ENCODE results near the gene NEURL1B.
"Not testable (repeated sequence)": the region's sequence is repeated elsewhere in the genome, so short reads cannot be mapped to it uniquely, and the experiment has no call there.

The NEURL1B gene, protein sequence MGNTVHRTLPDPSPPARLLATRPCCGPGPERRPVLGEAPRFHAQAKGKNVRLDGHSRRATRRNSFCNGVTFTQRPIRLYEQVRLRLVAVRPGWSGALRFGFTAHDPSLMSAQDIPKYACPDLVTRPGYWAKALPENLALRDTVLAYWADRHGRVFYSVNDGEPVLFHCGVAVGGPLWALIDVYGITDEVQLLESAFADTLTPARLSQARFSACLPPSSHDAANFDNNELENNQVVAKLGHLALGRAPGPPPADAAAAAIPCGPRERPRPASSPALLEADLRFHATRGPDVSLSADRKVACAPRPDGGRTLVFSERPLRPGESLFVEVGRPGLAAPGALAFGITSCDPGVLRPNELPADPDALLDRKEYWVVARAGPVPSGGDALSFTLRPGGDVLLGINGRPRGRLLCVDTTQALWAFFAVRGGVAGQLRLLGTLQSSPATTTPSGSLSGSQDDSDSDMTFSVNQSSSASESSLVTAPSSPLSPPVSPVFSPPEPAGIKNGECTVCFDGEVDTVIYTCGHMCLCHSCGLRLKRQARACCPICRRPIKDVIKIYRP

DNA sequence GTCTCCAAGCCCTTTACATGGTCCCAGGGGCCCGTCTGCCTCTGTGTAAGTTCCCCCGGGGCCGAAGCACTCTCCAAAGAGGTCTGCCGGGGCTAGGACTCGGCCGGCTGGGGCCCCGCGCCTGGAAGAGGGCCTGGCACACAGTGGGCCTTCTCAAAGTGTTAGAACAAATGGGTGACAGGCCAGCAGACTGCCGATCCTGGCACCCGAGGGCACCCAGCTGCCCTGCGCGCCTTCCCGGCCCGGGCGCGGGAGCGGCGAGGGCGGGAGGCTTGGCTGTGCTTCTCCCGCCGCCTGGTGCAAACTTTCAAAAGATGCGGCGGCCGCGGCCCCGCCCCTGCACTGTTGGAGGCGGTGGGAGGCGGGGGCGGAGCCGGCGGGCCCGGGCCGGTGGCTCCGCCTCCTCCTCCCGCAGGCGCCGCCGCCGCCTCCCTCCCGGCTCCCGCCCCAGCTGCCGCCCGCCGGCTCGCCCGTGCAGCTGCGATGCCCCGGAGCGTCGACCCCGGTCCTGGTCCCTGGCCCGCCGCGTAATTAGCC lies at the start of gene NEURL1B:
TSS of gene NEURL1B (plus strand) at position 442 of the 537 bp plus-strand sequence. CDS start 144 bp downstream, outside the sequence.
- DNase-seq = peak; percentile 72

DNA sequence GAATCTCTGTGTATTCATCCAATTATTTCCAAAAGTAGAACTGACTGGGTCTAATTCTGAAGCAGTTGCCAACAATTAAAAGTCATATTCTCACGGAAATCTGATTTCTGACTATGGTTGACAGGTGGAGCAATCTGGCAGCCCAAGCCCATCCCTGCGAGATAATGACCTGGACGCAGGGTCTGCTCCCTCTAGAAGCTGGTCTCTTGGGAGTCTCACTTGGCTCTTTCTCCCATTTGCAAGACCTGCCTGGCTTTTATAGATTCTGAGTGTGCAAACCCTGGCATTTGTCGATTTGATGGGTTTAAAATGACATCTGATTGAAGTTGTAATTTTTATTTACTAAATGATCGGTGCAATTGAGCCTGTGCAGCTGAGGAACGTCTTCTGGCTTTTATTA lies 49.4 kb upstream of the NEURL1B start:
- no peak for DNase-seq

- DNase-seq = no peak
Observed at GRCh38 chr5:172592881-172593280, 48.2 kb upstream of the NEURL1B start.

DNA sequence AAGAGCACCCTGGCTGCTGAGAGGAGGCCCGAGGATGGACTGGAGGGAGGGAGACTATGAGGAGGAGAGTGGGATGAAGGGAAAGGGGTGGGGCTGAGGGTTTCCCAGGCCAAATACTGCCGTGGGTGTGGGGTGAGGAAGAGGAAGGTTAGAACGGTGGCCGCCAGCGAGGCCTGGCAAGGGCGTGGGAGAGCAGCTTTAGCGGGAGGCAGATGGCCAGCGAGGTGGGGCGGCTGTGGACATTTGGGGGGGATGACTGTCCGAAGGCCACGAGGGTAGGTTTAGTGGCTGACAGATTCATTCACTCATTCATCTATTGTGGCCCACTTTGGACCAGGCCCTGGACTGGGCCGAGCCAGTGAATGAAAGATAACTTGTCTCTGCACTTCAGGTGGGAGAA lies 47.8 kb upstream of the NEURL1B start:
- no peak for DNase-seq

- no peak for DNase-seq
Observed at GRCh38 chr5:172593721-172594235, 47.3 kb upstream of the NEURL1B start.

DNA sequence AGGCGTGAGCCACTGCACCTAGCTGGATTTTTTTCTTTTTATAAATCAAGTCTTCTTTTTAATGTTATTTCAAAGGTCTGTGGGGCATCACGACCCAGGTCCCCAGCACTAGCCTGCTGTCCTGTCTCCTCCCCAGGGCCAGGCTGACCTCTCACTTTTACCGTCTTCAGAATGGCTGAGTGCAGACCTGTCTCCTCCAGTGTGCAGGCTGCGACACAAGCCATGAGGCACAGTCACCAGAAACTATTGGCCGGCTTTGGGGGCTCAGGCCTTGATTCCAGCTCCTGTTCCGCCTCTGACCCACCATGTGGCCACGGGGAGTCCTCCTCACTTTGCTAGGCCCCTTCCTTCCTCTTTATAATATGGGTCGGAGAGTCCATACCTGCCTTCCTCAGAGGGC lies 46.6 kb upstream of the NEURL1B start:
- DNase-seq = no peak

- DNase-seq = no peak
Observed at GRCh38 chr5:172594867-172595466, 46.1 kb upstream of the NEURL1B start.

- no peak for DNase-seq
Observed at GRCh38 chr5:172595596-172596455, 45.2 kb upstream of the NEURL1B start.

- no peak for DNase-seq
Observed at GRCh38 chr5:172596638-172597231, 44.3 kb upstream of the NEURL1B start.

- no peak for DNase-seq
Observed at GRCh38 chr5:172597755-172598155, 43.3 kb upstream of the NEURL1B start.

GRCh38 chr5:172598251-172599203 lies 42.5 kb upstream of the NEURL1B start:
- DNase-seq = no peak

GRCh38 chr5:172599204-172599567 lies 41.9 kb upstream of the NEURL1B start:
- no peak for DNase-seq

DNA sequence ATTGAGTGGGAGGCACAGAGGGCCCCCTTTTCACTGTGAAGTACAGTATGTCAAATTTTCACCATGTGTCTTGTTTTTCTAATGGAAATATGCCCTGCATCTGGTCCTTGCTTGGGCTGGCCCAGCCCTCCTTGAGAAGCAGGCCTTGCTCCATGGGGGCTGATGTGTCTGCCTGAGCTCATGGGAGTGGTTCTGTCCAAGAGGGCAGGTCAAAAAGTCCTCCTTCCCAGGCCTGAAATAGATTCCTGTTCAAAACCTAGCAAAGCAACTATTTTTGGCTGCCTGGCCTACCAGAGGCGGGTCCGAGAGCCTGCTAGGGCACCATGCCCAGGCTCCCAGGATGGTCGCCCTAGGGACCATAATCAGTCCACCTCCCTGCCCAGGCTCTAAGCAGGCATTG lies 40.5 kb upstream of the NEURL1B start:
- no peak for DNase-seq

DNA sequence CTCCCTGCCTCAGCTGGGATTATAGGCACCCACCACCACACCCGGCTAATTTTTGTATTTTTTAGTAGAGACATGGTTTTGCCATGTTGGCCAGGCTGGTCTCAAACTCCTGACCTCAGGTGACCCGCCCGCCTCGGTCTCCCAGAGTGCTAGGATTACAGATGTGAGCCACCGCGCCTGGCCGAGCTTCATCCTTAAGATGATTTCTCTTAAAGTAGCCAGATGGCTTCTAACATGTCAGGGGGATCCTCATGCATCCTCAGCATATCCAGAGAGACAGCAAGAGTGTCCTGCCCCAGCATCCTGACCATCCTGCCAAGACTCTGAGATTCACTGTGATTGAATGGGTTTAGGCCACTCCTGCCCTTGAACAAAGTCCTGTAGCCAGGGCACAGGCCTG lies 39.5 kb upstream of the NEURL1B start:
- DNase-seq = not testable (repeated sequence)

- DNase-seq = no peak
Observed at GRCh38 chr5:172602783-172603231, 38.3 kb upstream of the NEURL1B start.

DNA sequence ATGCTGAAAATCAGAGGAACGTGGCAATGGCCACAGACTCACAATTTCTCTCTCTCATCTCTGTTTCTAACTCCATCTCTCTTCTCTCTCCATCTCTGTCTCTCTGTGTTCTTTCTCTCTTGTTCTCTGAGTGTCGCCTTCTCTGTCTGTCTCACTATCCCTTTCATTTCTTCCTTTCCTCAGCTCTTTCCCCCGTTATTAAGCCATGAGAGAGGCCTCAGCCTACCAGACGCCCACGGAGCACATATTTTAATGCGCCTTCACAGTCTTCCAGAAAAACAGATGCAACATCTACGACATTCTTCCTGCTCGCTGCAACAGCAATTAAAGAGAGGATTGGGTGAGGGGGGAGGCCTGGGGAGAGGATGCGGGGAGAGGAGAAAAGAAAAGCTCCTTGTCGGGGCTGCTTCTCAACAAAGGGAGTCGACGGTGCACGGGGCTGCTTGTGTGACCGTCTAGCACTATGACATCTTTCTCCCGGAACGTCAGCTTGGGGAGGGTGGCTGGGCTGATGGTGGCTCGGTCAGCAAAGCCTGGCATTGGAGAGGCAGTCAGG lies 37.7 kb upstream of the NEURL1B start:
- no peak for DNase-seq

DNA sequence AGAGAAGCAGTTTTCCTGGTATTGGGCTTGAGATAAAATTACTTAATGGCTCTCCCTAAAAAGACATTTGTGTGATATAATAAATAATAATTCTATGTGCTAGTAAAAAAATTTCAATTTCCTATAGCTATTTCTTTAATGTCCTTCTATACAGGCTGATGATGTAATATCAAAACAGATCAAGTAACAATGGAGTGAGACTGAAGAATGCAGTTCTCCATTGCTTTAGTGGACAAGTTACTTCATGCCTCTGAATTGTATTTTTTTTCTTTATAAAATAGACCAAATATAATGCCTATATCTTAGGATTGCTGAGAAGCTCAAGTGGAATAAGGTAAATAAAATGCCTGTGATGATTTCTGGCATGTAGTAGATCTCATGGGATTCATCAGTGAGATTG lies 35.6 kb upstream of the NEURL1B start:
- DNase-seq = no peak

DNA sequence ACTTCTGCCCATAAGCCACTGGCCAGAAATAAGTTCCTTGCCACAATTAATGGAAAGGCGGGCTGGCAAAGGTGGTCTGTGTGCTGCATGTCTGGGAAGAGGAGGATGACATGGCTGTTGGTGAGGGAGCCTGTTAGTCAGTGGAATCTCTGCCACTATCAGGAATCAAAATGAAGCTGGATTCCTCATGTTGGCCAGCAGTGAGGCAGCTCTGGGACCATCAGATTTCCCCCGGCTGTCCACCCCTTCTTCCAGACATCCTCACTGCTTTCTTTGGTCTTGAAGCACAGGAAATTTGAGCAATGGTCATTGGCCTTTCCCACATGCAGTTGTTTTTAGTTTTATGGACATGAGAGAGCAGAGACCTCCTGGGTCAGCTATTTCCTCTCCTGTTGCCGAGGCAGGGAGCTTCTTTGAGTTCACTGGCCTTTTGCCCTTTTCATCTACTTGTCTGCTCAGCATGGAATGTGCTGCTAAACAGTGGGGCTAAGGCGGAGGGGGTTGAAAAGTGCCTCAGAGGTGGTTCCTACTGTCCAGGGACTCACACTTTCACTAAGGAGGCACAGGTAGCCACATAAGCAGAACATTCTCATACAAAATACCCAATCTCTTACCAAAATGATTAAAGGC lies 34.8 kb upstream of the NEURL1B start:
- no peak for DNase-seq

- no peak for DNase-seq
Observed at GRCh38 chr5:172607213-172607793, 33.8 kb upstream of the NEURL1B start.

- DNase-seq = no peak
Observed at GRCh38 chr5:172608773-172609172, 32.3 kb upstream of the NEURL1B start.
